OCI-LY7 (cell line): Measurements from ENCODE around the gene C11orf24. TPM values are rescaled to one million over a fixed set of nuclear protein-coding genes. Genes with fewer than 3 reads are reported as not detected.

Experiments
- BruUV-seq: library from RNA; stranded (reverse); fragments of 400-500 nt; replicated peaks from 2 replicates; lab custom pipeline; 2021; lab: Mats Ljungman, UMichigan
- CTCF ChIA-PET: fragments of 300-600 bp; sonication (Branson Sonifier 250); formaldehyde crosslinking; loops from one replicate; lab custom pipeline; 2022; ENCODE audit warnings: antibody characterized with exemption; ENCODE audit not compliant: unreplicated experiment; lab: Charles Lee
- POLR2A ChIA-PET: fragments of 300-600 bp; sonication (Branson Sonifier 250); formaldehyde crosslinking; loops from one replicate; lab custom pipeline; 2022; ENCODE audit warnings: antibody characterized with exemption; lab: Charles Lee
- DNase-seq: peaks from one replicate; pipeline ENCODE4 v3.0.0-alpha.2; 2015; ENCODE audit warnings: low spot score
- H2AFZ ChIP-seq: fragments of 200-600 bp; sonication (generic), shearing (Covaris generic); 2 replicates; pipeline ENCODE4 v1.6.1; 2014; ENCODE audit warnings: mild to moderate bottlenecking, antibody characterized with exemption, low read length, moderate library complexity
- H3K27ac ChIP-seq: fragments of 200-600 bp; sonication (generic); 2 replicates; pipeline ENCODE4 v1.5.1; 2014; ENCODE audit warnings: mixed run types, low read depth, mild to moderate bottlenecking, moderate library complexity, low read length, inconsistent platforms; ENCODE audit not compliant: poor library complexity, severe bottlenecking
- H3K36me3 ChIP-seq: fragments of 200-600 bp; sonication (generic); 2 replicates; pipeline ENCODE4 v1.6.1; 2014; ENCODE audit warnings: mild to moderate bottlenecking, antibody characterized with exemption, low read length, moderate library complexity, mixed read lengths; ENCODE audit not compliant: insufficient read depth
- H3K4me1 ChIP-seq: fragments of 200-600 bp; sonication (generic); 2 replicates; pipeline ENCODE4 v1.5.1; 2014; ENCODE audit warnings: mild to moderate bottlenecking, low read length; ENCODE audit not compliant: insufficient read depth, poor library complexity, severe bottlenecking
- H3K4me2 ChIP-seq: fragments of 200-600 bp; sonication (generic); 2 replicates; pipeline ENCODE4 v1.6.1; 2014; ENCODE audit warnings: mild to moderate bottlenecking, low read length
- H3K4me3 ChIP-seq: fragments of 200-600 bp; sonication (generic); 2 replicates; pipeline ENCODE4 v1.5.1; 2014; ENCODE audit warnings: mild to moderate bottlenecking, low read depth, low read length; ENCODE audit not compliant: poor library complexity, severe bottlenecking
- H3K79me2 ChIP-seq: fragments of 200-600 bp; sonication (generic); 2 replicates; pipeline ENCODE4 v1.6.1; 2016; ENCODE audit warnings: low read depth, mild to moderate bottlenecking, low read length, moderate library complexity, mixed read lengths; ENCODE audit not compliant: insufficient read depth
- H3K9me2 ChIP-seq: fragments of 200-600 bp; sonication (generic); 2 replicates; pipeline ENCODE4 v1.6.1; 2016; ENCODE audit warnings: mild to moderate bottlenecking, low read length, mixed read lengths; ENCODE audit not compliant: insufficient read depth
- H3K9me3 ChIP-seq: fragments of 200-600 bp; sonication (generic); 2 replicates; pipeline ENCODE4 v1.6.1; 2014; ENCODE audit warnings: mild to moderate bottlenecking, mixed run types, low read length, mixed read lengths
- H4K20me1 ChIP-seq: fragments of 200-600 bp; sonication (generic); 2 replicates; pipeline ENCODE4 v1.6.1; 2014; ENCODE audit warnings: mild to moderate bottlenecking, antibody characterized with exemption, low read length, moderate library complexity, mixed read lengths; ENCODE audit not compliant: insufficient read depth
- CTCF ChIP-seq: fragments of 200-600 bp; sonication (generic); conservative IDR thresholded peaks from 2 replicates; pipeline ENCODE4 v1.5.1; 2014; ENCODE audit warnings: mild to moderate bottlenecking, antibody characterized with exemption, low read length, moderate library complexity, mixed read lengths
- EZH2phosphoT487 ChIP-seq: fragments of 200-600 bp; sonication (generic); IDR thresholded peaks from 2 replicates; pipeline ENCODE4 v1.6.1; 2018; ENCODE audit warnings: low read depth, borderline replicate concordance, mild to moderate bottlenecking, mixed run types, antibody characterized with exemption, low read length, moderate library complexity, mixed read lengths
- intact Hi-C: fragments of 100-400 bp; cut with micrococcal nuclease; formaldehyde crosslinking; loops from one replicate; pipeline ENCODE4 v1.10.0; 2022; ENCODE audit not compliant: unreplicated experiment
- total RNA-seq, 2 experiments: library from RNA; depleted of rRNA in 1 of 2; stranded (reverse); fragments of >200 nt in 1 of 2; shearing (Covaris generic) in 1 of 2; gene quantifications; 2 replicates each; pipeline ENCODE4 v1.2.3, GENCODE V29; 2014 to 2022

C11orf24 gene
- total RNA-seq, 2 experiments from 2014 or later: 81.1 to 94.1 TPM

- Histone ChIP-seq H3K27ac (no peak overlapping the region), H4K20me1 (no peaks in the 10 kb centered on the region), H3K9me2 (no peaks in the 10 kb centered on the region), H3K4me1 (no peaks in the 10 kb centered on the region), H2AFZ (no peak overlapping the region), H3K4me2 (no peak overlapping the region), H3K36me3 (no peaks in the 10 kb centered on the region), H3K4me3 (no peak overlapping the region), H3K79me2 (no peaks in the 10 kb centered on the region), H3K9me3 (no peaks in the 10 kb centered on the region)
- POLR2A ChIA-PET: interaction anchor here (0.6 kb wide), 1 partner anchor 787 kb away, joined by 5 read pairs; no protein-coding TSS in a partner anchor
- DNase-seq: no peak
- intact Hi-C loops: no loop called here
- no peak for TF ChIP-seq EZH2phosphoT487
- TF ChIP-seq CTCF: no peak
- CTCF ChIA-PET: no interaction called here
- no TSS peak for BruUV-seq
Observed at GRCh38 chr11:68303982-68304780, 32.4 kb upstream of the C11orf24 start.

GRCh38 chr11:68303083-68303482 is 31.3 kb upstream of the C11orf24 start:
- Histone ChIP-seq H2AFZ (no peak overlapping the region), H3K36me3 (no peaks in the 10 kb centered on the region), H3K27ac (no peak overlapping the region), H3K4me3 (no peak overlapping the region), H3K79me2 (no peaks in the 10 kb centered on the region), H3K9me2 (no peaks in the 10 kb centered on the region), H3K4me1 (no peaks in the 10 kb centered on the region), H3K4me2 (no peak overlapping the region), H4K20me1 (no peaks in the 10 kb centered on the region), H3K9me3 (no peaks in the 10 kb centered on the region)
- DNase-seq: no peak
- CTCF ChIA-PET: interaction anchor here (0.6 kb wide), 1 partner anchor 139 kb away, joined by 3 read pairs; no protein-coding TSS in a partner anchor
- BruUV-seq: no TSS peak
- POLR2A ChIA-PET: interaction anchor here (0.6 to 0.9 kb wide), 4 partner anchors 30 to 788 kb away, joined by 3 to 5 read pairs (median 3); no protein-coding TSS in a partner anchor
- TF ChIP-seq EZH2phosphoT487: no peak
- no peak for TF ChIP-seq CTCF
- intact Hi-C loops: no loop called here

GRCh38 chr11:68302670-68303069 is 30.9 kb upstream of the C11orf24 start:
- intact Hi-C loops: no loop called here
- CTCF ChIA-PET: interaction anchor here (0.6 kb wide), 1 partner anchor 140 kb away, joined by 3 read pairs; no protein-coding TSS in a partner anchor
- no TSS peak for BruUV-seq
- Histone ChIP-seq H3K4me2 (no peak overlapping the region), H3K79me2 (no peaks in the 10 kb centered on the region), H3K4me3 (no peak overlapping the region), H4K20me1 (no peaks in the 10 kb centered on the region), H3K36me3 (no peaks in the 10 kb centered on the region), H3K4me1 (no peaks in the 10 kb centered on the region), H3K27ac (no peak overlapping the region), H3K9me2 (no peaks in the 10 kb centered on the region), H3K9me3 (no peaks in the 10 kb centered on the region), H2AFZ (no peak overlapping the region)
- POLR2A ChIA-PET: interaction anchor here (0.6 to 0.9 kb wide), 3 partner anchors 29 to 94 kb away, joined by 3 read pairs; no protein-coding TSS in a partner anchor
- no peak for DNase-seq
- TF ChIP-seq CTCF (no peak), EZH2phosphoT487 (no peak)
